Colon (tissue), 2 donors: Measurements from ENCODE around the gene IL18R1.
"Not testable (repeated sequence)": the region's sequence is repeated elsewhere in the genome, so short reads cannot be mapped to it uniquely, and the experiment has no call there.

Experiments used
- FAIRE-seq: peaks from 2 replicates; lab custom pipeline; 2012; peaks lifted over from hg19 to GRCh38; lab: Jason Lieb, UNC
- donor health status: control.
- donor health status: control.

IL18R1 gene, protein sequence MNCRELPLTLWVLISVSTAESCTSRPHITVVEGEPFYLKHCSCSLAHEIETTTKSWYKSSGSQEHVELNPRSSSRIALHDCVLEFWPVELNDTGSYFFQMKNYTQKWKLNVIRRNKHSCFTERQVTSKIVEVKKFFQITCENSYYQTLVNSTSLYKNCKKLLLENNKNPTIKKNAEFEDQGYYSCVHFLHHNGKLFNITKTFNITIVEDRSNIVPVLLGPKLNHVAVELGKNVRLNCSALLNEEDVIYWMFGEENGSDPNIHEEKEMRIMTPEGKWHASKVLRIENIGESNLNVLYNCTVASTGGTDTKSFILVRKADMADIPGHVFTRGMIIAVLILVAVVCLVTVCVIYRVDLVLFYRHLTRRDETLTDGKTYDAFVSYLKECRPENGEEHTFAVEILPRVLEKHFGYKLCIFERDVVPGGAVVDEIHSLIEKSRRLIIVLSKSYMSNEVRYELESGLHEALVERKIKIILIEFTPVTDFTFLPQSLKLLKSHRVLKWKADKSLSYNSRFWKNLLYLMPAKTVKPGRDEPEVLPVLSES

DNA sequence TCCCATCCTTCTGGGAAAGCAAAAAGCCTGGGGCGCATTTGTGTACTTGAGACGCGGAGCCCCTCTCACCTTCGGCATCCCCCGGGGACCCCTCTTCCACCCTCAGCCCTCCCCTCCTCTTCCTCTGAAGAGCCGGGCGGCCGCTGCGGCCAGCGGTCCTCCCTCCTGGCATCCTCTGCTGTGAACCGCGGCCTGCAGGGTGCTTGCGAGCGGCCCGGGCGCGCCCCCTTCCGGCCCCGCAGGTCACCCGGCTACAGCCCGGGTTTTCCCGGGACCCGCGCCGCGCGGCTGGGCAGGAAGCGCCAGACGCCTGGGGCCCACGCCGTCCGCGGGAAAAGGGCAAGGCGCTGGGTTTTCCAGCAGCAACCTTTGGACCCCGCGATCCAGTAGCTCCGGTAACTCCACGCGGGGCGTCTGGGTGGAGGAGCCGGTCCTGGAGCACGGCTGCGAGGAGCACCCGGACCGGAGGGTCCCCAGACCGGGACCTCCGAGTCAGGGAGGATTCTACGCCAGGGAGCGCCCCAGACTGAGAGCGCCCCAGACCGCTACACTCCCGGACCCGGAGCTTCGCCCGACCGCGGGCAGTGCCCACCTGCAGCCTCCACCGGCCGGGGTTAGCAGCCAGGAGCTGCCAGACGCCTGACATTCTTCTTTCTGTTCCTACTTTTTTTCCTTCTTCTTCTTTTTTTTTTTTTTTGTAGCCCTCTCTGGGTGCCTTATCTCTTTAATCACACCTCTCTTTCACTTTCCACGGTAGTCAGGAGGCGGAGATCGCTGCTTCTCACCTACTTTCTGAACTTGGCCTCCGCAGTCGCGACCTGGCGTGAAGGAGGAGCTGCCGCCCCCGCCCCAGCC lies at the start of gene IL18R1:
IL18R1 (plus strand) TSS at position 271 of the 855 bp plus-strand sequence. CDS start 6,865 bp downstream, outside the sequence.
- FAIRE-seq, result no peak

DNA sequence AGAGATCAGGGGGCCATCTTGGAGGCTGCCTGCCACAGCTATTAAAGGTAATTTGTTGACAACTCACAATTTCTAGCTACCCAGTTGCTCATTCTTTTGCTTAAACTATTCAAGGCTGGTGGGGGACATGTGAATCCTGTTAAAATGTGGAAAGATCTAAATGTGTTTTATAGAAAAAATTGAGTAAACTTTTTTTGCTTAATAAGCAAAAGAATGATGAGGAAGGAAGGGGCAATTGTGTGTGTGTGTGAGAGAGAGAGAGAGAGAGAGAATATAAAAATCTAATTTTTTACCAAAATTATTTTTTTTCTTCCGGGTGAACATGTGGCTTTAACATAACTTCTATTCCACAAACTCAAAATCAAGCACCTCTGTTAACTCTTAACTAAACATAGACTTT lies 49.5 kb upstream of the IL18R1 start:
- FAIRE-seq, result no peak

- FAIRE-seq, result no peak
These were observed 44.5 kb upstream of the IL18R1 start, which contains the start of gene IL1RL1 for GRCh38 chr2:102310964-102311640. Gene IL1RL1 (plus strand): TSS chr2:102311563. CDS start chr2:102338265, 26,702 bp downstream.

DNA sequence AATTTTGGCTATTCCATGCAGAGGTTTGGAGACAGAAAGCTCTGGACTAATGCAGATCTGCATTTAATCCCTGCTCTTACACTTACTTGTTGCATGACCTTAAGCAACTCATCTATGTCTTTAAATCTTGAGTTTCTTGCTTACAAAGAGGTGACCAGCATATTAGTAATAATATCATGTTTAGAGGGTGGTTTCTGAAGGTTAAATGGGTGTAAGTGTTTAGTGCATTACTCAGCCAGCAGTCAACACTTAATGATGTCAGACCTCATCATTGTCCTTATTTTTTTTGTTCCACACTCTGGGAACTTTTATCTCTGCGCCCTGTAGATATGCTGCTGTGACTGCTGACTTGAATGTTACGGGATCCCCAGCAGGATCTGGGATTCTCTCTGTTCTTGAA lies 42.6 kb upstream of the IL18R1 start:
- FAIRE-seq, result no peak

DNA sequence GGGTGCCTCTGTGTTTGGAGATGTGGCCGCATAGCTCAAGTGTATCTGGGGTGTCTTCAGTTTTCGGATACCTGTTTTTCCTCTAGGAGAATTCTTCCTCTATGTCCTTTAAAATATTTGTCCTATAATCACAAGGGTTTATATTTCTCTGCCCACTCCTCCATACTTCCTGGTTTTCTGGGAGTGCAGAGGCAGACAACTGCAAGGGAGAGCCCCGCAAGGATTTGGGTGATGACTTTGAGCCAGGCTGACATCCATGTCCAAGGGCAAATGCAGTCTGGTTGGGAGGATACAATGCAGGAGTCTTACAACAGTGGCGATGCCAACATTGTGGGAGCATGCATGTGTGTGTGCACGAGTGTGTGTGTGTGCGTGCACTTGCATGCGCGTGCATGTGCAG lies 42.1 kb upstream of the IL18R1 start:
- FAIRE-seq, result no peak

DNA sequence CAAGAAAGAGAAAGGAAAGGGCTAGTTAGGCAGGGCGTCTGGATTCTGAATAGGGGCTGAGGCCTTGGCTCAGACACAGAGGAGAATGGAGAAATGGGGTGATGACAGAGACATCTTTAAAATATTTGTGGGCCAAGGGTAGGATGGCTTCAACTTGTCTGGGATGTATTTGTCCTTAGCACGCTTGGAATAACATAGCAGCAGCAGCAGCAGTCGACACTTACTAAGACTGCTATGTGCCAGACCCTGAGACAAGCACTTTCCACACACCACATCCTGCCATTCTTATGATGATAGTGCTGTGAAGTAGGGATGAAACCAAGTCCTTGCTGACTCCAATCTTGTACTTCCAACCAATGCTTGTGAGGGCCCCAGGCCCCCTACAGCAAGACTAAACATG lies 41.6 kb upstream of the IL18R1 start:
- no peak for FAIRE-seq

- FAIRE-seq, result no peak
These were observed 39.7 kb upstream of the IL18R1 start for GRCh38 chr2:102315921-102316320.

DNA sequence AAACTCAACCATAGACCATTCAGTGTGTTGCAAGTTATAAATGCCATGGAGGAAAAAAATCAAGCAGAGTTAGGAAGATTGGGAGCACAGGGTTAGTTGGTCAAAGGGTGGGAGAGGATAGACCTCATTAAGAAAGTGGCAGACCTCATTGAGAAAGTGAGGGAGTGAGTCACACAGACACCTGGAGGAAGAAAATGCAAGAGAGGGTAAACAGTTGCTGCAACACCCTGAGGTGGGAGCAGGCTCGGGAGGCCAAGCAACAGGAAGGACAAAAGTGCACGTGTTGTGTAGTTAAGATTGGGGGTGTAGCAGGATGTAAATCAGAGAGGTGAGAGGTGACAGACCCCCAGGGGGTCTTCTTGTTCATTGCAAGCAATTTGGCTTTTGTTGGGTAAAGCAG lies 37.9 kb upstream of the IL18R1 start:
- FAIRE-seq, result no peak

GRCh38 chr2:102318437-102318836 lies 37.2 kb upstream of the IL18R1 start:
- FAIRE-seq, result no peak

GRCh38 chr2:102321941-102322719 lies 33.5 kb upstream of the IL18R1 start:
- FAIRE-seq, result no peak

- not testable (repeated sequence) for FAIRE-seq
These were observed 30.7 kb upstream of the IL18R1 start for GRCh38 chr2:102324914-102325313.

- no peak for FAIRE-seq
These were observed 24.1 kb upstream of the IL18R1 start for GRCh38 chr2:102331311-102331980.

DNA sequence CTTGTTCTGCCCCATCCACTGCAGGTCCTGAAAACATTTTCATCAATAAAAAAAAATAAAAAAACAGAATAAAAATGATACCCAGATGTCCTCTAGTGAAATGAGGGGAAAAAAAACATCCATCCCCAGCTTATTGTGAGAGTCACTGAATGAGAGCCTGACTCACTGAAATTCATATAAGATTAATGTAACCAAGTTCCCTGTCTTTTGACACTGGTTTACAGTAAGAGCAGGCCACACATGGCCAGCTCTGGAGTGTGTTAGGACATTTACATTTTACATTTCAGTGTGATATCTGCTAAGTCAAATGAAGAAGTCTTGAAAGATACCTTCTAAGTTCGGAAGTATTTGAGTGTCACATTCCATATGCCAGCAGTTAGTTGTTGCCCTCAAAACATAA lies 21.1 kb upstream of the IL18R1 start:
- no peak for FAIRE-seq

DNA sequence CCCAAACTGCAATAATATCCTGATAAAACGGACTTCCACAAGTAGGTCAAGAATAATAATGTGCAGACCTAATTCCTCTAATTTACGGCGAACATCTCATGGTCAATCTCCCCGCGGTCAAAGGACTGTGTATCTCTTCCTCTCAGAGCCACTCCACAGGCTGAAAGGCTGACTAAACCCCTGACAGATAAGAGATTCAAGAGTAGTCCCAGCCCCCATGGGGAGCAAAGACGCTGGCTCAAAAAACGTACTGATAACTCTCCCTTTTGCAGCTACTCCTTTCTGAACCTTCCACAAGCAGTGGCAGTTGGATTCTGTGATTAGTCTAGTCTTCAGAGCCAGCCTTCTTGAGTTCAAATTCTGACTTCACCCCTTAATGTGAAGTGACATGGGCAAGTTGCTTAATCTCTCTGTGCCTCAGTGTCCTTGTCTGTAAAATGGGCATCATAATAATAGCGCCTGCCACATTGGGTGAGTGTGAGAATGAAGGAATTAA lies 19.7 kb upstream of the IL18R1 start:
- no peak for FAIRE-seq

- FAIRE-seq, result no peak
These were observed 19.1 kb upstream of the IL18R1 start for GRCh38 chr2:102336502-102336945.

DNA sequence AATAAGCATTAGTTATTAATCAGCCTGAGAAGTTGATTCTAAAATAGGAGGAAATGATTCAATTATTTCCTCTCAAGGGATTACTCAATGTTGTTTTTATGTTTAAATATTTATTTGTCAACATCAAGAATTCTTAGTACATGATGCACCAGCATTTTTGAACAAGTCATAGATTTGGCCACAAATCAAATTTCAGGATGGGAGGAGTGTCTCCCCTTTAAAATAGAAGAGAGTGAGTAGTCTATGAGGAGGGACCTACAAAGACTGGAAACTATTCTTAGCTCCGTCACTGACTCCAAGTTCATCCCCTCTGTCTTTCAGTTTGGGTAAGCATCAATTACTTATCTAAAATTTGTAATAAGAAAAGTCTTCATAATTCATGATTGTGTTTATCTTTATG lies 18.6 kb upstream of the IL18R1 start:
- FAIRE-seq, result no peak

GRCh38 chr2:102337481-102338386 lies 17.9 kb upstream of the IL18R1 start:
- FAIRE-seq, result no peak

DNA sequence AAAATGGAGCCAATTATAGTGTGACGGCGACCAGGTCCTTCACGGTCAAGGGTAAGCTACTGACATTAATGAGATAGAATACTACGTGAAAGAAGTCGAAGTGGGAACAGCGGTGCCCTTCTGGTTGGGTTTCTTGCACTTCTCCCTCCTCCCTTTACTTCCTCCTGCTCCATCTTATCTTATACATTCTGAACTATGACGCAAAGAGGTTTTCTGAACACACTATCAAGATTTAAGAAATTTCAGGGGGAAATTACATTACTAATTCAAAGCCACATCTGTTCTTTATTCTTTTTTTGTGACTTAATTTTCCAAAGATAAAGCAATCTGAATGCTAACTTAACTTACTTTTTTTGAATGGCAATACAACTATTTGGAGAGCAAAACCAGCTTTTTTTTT lies 14.8 kb upstream of the IL18R1 start:
- FAIRE-seq, result no peak

DNA sequence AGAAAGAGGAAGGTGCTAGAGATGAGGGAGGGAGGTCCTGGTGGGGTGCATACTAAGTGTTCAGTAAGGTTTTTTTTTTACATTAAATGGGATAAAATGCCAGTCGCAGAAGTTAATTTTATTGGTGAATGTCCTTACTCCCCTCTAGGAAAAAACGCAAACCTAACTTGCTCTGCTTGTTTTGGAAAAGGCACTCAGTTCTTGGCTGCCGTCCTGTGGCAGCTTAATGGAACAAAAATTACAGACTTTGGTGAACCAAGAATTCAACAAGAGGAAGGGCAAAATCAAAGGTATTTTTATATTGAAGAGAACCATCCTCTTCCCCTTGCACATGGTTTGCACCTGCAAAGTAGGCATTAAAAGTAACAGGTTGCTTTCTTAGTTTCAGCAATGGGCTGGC lies 12.7 kb upstream of the IL18R1 start:
- no peak for FAIRE-seq

DNA sequence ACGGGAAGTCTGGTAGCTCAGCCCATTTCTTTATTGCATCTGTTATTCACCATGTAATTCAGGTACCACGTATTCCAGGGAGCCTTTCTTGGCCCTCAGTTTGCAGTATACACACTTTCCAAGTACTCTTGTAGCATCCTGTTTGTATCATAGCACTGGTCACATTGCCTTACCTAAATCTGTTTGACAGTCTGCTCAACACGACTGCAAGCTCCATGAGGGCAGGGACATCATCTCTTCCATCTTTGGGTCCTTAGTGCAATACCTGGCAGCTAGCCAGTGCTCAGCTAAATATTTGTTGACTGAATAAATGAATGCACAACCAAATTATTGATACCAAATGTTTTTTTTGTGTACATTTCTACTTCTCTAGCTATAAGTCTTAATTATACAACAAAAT lies 11.2 kb upstream of the IL18R1 start:
- FAIRE-seq, result no peak
